ENCODE measurements around the gene PPFIBP1. TPM values are rescaled to one million over a fixed set of nuclear protein-coding genes. Genes with fewer than 3 reads are reported as not detected.
"Not testable (repeated sequence)": the region's sequence is repeated elsewhere in the genome, so short reads cannot be mapped to it uniquely, and the experiment has no call there.

Gene PPFIBP1
- total RNA-seq, 4 donors from 2014 or later: 47.2 to 77.3 (median 52.7) TPM

GRCh38 chr12:27733791-27734190, 209.8 kb downstream of the PPFIBP1 start:
- intact Hi-C loops (cut with DNase I; ENCODE audit: low total_unique reads): loop anchor here (10.0 kb wide), 2 partner anchors 91 to 211 kb away; no protein-coding TSS in a partner anchor

GRCh38 chr12:27734321-27734720, 210.3 kb downstream of the PPFIBP1 start:
- 92 to 95% methylated on average over 9 of the region's 9 CpGs for WGBS, 2 donors

More at GRCh38 chr12:27733791-27734190, 209.8 kb downstream of the PPFIBP1 start:
- WGBS, 2 donors: 64 to 70% methylated on average over 1 of the region's 1 CpG
- H3K4me3 ChIP-seq (ENCODE audit: low read depth, poor library complexity, severe bottlenecking): no peak overlapping the region
- TF ChIP-seq POLR2A (IDR thresholded peaks at IDR 0.05) (no peak), CTCF (IDR thresholded peaks at IDR 0.05) (no peak)
- no peak for DNase-seq (ENCODE audit: low spot score in 2 of 2)

GRCh38 chr12:27743601-27744000, 219.6 kb downstream of the PPFIBP1 start:
- H3K4me3 ChIP-seq (ENCODE audit: low read depth, poor library complexity, severe bottlenecking): no peak overlapping the region
- TF ChIP-seq CTCF (IDR thresholded peaks at IDR 0.05): no peak
- TF ChIP-seq POLR2A (IDR thresholded peaks at IDR 0.05): no peak
- DNase-seq (ENCODE audit: low spot score in 2 of 2): no peak
- WGBS, 2 donors: 95 to 98% methylated on average over 5 of the region's 5 CpGs
- intact Hi-C loops (cut with DNase I; ENCODE audit: low total_unique reads): no loop called here

More at GRCh38 chr12:27734321-27734720, 210.3 kb downstream of the PPFIBP1 start:
- intact Hi-C loops (cut with DNase I; ENCODE audit: low total_unique reads): loop anchor here (10.0 kb wide), 2 partner anchors 90 to 210 kb away; no protein-coding TSS in a partner anchor
- H3K4me3 ChIP-seq (ENCODE audit: low read depth, poor library complexity, severe bottlenecking); DNase-seq (ENCODE audit: low spot score in 2 of 2): not testable (repeated sequence)

Other genes with a start within 250 kb of the PPFIBP1 start
- 10 to 100 TPM; 11.6 to 24.2 (median 19.1) TPM for gene BMAL2, start 191.4 kb upstream of the PPFIBP1 start, total RNA-seq
- not detected for gene SMCO2, start 77.5 kb upstream of the PPFIBP1 start, total RNA-seq
- 1 to 10 TPM in 2 of 4 donors, under 1 TPM in 2; 0.55 to 3.5 (median 0.83) TPM for gene REP15, start 172.2 kb downstream of the PPFIBP1 start, total RNA-seq
- gene MRPS35, start 186.6 kb downstream of the PPFIBP1 start, total RNA-seq: 10 to 100 TPM; 25.1 to 60.9 (median 32.9) TPM

Measured in lower leg skin (tissue), 4 donors.